Body of pancreas (tissue), 4 donors: ENCODE data around the gene TYW1B.
"Not testable (repeated sequence)": the region's sequence is repeated elsewhere in the genome, so short reads cannot be mapped to it uniquely, and the experiment has no call there.

ENCODE experiments used
- POLR2A ChIP-seq, 3 donors: fragments of 450-650 bp; IDR thresholded peaks; one replicate each; pipeline ENCODE4 v1.6.1; 2016; ENCODE audit warnings: antibody characterized with exemption in 3 of 3, mild to moderate bottlenecking in 2 of 3
- TF ChIP-seq, protein P1 (sequence below), 7 experiments: fragments of 450-650 bp in 4 of 7; fragments of 200-600 bp in 3 of 7; sonication (generic) in 3 of 7; IDR thresholded peaks; one replicate each; pipeline ENCODE4 v1.5.1; 2016 to 2019; ENCODE audit warnings: antibody characterized with exemption in 7 of 7

DNA sequence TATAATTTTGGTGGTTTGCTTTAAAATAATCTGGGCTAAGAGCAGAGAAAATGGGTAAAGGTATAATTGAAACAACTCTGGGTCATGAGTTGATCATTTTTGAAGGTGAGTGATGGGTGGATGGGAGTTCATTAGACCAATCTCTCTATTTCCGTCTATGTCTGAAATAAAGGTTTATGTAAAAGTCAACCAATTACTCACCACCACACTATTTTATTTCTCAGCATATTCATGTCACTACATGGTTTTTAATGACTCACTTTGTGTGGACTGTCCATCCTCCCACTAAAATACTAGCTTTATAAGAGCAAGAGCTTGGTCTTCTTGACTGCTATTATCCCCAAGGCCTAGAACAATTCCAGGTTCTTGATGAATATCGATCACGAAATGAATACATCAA lies 199.6 kb downstream of the TYW1B start:
- TF ChIP-seq, protein P1, sequence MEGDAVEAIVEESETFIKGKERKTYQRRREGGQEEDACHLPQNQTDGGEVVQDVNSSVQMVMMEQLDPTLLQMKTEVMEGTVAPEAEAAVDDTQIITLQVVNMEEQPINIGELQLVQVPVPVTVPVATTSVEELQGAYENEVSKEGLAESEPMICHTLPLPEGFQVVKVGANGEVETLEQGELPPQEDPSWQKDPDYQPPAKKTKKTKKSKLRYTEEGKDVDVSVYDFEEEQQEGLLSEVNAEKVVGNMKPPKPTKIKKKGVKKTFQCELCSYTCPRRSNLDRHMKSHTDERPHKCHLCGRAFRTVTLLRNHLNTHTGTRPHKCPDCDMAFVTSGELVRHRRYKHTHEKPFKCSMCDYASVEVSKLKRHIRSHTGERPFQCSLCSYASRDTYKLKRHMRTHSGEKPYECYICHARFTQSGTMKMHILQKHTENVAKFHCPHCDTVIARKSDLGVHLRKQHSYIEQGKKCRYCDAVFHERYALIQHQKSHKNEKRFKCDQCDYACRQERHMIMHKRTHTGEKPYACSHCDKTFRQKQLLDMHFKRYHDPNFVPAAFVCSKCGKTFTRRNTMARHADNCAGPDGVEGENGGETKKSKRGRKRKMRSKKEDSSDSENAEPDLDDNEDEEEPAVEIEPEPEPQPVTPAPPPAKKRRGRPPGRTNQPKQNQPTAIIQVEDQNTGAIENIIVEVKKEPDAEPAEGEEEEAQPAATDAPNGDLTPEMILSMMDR (IDR thresholded peaks at IDR 0.05) = not testable (repeated sequence)
- not testable (repeated sequence) for TF ChIP-seq POLR2A (IDR thresholded peaks at IDR 0.05)
